ENCODE measurements around the gene PAXIP1.

Gene PAXIP1

GRCh38 chr7:154912871-154913637 is 89.9 kb downstream of the PAXIP1 start:
- DNase-seq (ENCODE audit: low spot score) = no peak

DNA sequence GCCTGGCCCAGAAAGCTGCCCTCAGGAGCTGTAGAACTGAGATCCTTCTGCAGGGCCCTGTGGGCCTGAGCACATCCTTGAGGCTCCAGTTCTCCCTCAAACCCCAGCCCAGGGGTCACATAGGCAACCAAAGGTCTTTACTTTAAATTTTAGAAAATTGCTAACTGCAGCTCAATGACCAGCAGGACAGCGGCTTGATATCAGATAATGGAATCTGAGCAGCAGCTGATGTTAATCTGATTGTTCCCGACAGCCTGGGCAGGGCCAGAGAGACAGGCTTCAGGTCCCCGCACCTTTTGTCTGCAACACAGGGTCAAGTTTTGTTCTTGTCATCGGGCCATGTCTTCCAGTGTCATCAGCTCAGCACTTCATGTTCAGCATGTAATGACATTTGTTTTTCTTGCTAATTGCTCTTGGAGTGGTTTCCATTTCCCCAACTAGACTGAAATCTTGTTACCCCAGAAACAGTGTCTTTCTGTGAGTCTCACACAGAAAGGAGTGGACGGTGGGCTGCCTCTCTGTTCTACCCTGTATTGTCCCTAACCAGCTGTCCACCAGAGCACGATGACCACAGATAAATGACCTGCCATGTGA is 91.0 kb downstream of the PAXIP1 start:
- DNase-seq (ENCODE audit: low spot score) = no peak

DNA sequence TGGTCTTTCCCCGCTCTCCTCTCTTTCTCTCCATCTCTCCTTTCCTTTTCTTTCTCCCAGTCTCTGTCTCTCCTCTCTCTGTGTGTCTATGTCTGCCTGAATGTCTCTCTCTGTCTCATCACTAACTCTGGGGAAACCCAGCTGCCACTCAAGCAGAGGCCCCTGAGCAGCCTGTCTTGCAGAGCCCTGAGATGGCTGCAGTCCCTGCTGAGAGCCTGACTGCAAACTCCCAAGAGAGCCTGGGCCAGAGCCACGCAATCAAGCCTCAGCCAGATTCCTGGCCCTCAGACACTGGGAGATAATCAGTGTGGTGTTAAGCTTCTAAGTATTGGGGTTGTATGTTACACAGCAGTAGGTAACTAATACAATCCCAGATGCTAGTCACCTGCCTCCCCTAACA is 91.5 kb downstream of the PAXIP1 start:
- DNase-seq (ENCODE audit: low spot score) = no peak

DNA sequence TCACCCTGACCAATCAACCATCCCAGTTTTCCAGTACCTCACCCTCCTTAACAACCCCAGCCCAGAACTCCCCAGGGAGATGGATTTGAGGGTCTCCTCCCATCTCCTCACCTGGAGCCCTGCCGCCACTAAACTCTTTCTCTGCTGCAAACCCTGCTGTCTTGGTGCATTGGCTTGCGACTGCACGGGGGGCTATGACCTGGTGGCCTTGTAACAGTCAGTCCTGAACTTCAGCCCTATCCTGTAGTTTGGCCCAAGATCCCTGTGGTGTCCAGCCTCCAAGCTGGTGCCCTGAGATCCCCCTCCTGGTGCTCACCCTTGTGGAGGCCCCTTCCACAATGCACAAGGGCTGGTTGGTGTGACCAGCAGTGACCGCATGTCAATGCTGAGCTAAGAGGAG is 91.9 kb downstream of the PAXIP1 start:
- DNase-seq (ENCODE audit: low spot score) = no peak

DNA sequence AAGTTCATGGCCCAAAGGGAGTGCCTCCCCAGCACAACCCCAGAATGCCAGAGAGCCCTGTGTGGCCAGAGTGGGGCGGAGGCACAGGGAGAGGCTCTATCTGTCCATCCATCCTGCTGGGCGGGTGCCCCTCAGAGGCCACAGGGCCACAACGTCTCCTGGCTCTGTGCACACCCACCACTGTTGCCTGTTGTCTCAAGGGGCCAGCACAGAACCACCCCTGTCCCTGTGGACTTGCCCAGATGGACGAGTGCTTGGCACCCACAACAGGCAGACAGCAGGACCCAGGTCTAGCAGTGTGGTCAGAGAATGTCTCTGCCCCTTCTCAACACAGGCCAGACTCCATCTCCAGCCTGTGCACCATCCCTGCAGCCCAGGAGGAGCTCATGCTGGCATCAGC is 92.8 kb downstream of the PAXIP1 start:
- DNase-seq (ENCODE audit: low spot score) = no peak

DNA sequence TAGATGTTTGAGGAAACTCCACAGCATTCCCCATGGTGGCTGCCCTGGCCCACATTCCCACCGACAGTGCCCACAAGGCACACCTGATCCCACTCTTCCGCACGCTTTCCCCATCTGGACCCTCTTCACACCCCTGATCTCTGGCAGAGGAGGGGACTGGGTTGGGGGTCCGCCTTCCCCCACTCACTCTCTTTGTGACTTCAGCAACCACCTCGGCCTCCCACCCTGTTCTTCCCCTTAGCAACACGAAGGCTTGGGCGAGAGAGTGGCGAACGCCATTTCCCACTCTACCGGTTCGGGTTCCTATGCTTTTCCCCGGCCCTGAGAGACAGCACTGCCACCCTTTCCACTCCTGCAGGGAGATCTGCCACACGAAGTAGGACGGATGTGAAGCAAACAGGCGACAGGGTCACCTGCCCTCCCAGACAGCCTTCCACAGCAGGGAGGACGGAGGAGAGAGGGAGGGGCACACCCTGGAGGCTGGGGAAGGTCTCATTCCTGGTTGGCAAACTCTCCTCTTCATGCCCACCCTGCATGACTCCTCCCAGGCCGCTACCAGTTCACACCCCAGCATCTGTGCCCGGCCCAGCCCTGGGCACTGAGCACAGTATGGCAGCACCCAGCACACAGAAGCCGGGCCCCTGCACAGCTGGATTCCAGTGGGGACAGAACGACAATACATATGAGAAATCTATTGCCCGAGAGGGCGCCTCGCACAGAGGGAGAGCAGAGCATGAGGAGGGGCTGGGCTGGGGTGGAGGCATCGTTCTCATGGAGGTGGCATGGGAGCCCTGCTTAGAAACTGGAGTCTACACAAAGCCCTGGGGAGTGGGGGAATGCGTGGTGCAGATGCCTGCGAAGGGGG is 93.5 kb downstream of the PAXIP1 start:
- DNase-seq (ENCODE audit: low spot score) = no peak

- no peak for DNase-seq (ENCODE audit: low spot score)
Measured at GRCh38 chr7:154907651-154908620, 95.0 kb downstream of the PAXIP1 start.

- DNase-seq (ENCODE audit: low spot score) = no peak
Measured at GRCh38 chr7:154906736-154907355, 96.1 kb downstream of the PAXIP1 start.

- no peak for DNase-seq (ENCODE audit: low spot score)
Measured at GRCh38 chr7:154906201-154906600, 96.7 kb downstream of the PAXIP1 start.

DNA sequence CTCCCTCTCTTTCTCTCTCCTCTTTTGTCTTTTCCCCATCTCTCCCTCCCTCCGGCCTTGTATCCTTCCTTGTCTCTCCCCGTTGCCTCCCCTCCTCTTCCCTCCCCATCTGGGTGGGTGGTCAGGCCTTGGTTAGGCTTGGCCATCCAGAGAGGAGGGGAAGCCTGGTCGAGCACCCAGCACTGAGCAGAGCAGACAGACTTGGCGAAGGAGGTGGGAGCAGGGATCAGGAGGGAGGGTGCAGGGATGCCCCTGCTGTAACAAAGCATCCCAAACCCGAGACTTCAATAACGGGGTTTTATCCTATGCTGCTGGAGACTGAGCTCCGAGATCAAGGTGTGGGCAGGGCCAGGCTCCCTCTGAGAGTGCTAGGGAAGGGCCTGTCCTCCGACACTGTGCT is 97.3 kb downstream of the PAXIP1 start:
- DNase-seq (ENCODE audit: low spot score) = no peak

DNA sequence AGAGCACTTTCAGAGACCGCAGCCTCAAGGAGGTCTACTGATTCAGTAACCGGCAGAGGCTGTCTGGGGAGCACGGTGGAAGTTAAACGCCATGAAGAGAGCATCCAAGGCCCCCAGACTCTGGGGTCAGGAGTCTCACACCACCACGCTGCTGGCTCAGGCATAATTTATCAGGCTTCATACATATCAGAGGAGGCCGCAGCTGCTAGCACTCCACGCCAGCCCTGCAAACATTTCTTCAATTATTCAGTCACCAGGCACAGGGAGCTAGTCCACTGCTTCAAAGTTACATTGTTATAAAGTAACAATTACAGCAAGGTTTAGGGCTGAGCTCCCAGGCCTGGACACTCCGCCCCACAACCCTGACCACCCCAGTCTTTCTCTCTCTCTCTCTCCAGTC is 97.8 kb downstream of the PAXIP1 start:
- DNase-seq (ENCODE audit: low spot score) = no peak

DNA sequence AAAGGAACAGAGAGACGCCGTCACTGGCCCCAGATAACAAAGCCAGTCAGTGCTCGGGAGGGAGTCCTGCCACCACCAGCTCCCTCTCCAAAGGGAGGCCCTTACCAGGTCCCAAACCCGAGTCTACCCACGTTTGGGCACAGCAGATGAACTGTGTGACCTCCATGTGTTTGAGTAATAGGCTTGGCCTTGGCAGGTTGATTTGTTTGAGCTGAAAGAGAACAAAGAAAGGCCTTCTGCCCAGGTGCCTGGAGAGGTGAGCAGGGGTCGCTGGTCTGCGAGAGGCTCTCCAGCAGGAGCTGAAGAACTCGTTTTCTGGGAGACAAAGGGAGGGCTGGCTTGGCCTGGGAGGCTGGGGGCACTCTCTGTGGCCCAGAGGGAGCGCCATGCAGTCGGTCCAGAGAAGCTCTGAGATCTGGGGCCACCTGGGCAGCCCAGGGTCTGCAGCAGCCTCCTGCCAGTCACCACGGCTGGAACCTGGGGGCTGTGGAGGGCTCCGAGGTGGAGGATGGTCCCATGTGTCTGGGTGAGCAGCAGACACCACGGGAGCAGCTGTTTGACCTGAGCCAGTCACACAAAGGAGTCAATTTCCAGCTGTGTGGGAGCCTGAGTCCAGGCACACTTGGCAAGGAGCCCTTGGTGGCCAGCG is 99.7 kb downstream of the PAXIP1 start:
- no peak for DNase-seq (ENCODE audit: low spot score)

DNA sequence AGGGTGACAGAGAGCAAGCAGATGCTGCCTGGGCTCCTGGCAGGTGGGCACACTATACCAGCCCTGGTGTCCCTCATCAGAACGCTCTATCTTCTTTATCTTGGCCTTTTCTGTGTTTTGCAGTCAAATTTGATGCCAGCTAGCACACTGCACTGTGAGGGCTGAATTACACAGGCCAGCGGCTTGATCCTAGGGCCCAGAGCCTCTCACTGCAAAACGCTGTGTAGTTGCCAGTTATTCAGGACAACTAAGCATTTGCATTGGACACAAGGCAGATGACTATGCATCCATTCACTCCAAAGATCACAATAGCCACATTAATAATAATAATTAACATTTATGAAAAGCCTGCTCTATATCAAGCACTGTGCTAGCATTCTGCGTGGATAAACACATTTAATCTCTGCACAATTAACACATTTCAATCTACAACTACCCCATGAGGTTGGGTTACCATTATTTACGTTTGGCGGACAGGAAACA is 100.3 kb downstream of the PAXIP1 start:
- no peak for DNase-seq (ENCODE audit: low spot score)

- no peak for DNase-seq (ENCODE audit: low spot score)
Measured at GRCh38 chr7:154899862-154900261, 103.1 kb downstream of the PAXIP1 start.

DNA sequence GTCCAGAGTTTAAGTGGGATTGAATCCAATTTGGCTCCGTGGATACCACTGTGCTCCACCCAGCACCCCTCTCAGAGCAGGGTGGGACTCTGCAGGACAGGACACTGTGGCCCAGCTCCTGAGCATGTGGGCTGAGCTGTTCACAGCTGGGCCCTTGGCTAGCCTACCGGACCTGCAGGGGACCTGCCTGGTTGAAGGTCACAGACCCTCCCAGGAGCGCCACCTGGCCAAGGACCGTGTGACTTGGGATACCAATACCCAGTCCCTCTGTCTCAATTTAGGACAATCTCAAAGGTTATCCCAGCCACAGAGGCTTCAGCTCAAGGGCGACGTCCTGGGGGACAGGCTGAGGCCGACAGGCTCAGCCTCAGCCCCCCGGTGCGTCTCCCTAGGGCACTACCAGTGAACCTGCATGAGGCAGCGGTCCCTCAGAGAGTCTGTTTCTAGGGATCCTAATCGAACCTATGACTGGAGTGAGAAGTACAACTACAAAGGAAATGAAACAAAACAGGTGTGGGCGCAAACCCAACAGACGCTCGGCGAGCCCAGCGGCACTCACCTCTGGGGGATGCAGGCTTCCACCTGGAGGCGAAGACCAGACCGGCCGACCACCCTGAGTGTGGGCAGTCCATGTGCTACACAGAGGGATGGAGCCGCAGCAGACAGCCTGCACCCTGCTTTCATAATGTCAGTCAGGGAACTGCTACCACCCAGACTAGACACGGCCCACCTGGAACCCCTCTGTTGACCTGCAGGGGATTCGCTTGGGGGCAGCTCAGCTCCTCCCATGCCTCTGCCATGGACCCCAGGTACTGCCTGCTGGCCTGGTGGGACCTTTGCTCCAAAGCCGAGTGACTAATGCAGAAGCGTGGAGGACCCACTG is 103.7 kb downstream of the PAXIP1 start:
- no peak for DNase-seq (ENCODE audit: low spot score)

DNA sequence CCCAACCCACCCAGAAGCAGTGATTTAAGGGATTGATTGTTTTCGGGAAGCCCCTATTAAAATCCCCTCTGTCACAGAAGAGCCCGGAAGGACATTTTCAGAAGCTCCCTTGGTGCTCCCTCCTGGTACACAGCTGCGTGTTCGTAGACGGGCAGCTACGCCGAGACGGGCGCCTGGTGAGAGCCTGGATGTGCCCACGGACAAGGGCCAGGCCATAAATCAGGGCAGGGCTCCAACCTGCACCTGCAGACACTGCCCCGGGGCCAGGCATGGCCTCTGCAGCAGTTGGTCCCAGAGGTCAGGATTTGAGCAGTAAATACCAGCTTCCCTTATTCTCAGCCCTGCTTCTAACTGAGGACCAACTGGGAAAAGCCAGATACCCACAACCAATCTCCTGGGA is 106.8 kb downstream of the PAXIP1 start:
- no peak for DNase-seq (ENCODE audit: low spot score)

Measured in AG20443 (cell line).